Measurements from ENCODE around the gene RFTN1. TPM values are rescaled to one million over a fixed set of nuclear protein-coding genes. Genes with fewer than 3 reads are reported as not detected.

Gene RFTN1
- total and polyA plus RNA-seq, 10 of the 15 experiments (the other 5 are each of a cell fraction or from before 2014, with no cell fraction given), result 20.6 to 213 (median 147) TPM

- POLR2A ChIA-PET, result interaction anchor here (0.7 to 8.7 kb wide), 20 partner anchors 8 to 252 kb away, joined by 3 to 66 read pairs (median 4); partner anchors contain the start of gene DPH3
- SMC1A ChIA-PET (ENCODE audit: uncharacterized antibody, unreplicated experiment), result interaction anchor here (0.7 to 25.8 kb wide), 31 partner anchors 10 to 664 kb away, joined by 3 to 295 read pairs (median 6); partner anchors contain the start of genes DPH3 and OXNAD1
- RAD21 ChIA-PET (ENCODE audit: unreplicated experiment), result interaction anchor here (0.5 to 4.0 kb wide), 29 partner anchors 7 to 251 kb away, joined by 3 to 42 read pairs (median 7); partner anchors contain the start of genes DPH3 and OXNAD1
- Histone ChIP-seq H3K36me3 (ENCODE audit: control insufficient read depth in 2 of 2, insufficient read depth in 2 of 2, low read length in 1 of 2) (no peaks in the 10 kb centered on the region), H3K27ac (ENCODE audit: control insufficient read depth, insufficient read depth) (peak overlapping the region; percentile 92), H3K4me3 (peak overlapping the region; percentile 86), H3K4me1 (ENCODE audit: control insufficient read depth, insufficient read depth, low read length) (peaks cover 44% of the 10 kb centered on the region), H3K9ac (ENCODE audit: control insufficient read depth, insufficient read depth, low read length) (peak overlapping the region; percentile 99), H2AFZ (ENCODE audit: control insufficient read depth, low read depth, low read length) (no peak overlapping the region), H3K79me2 (ENCODE audit: control insufficient read depth, insufficient read depth, low read length) (peaks cover 60% of the 10 kb centered on the region), H4K20me1 (ENCODE audit: control insufficient read depth, insufficient read depth) (no peaks in the 10 kb centered on the region), H3K27me3 (replicated peaks in 1 of 2; ENCODE audit: control insufficient read depth in 2 of 2, insufficient read depth in 2 of 2, low read length in 1 of 2) (no peaks in the 10 kb centered on the region), H3K4me2 (ENCODE audit: control insufficient read depth, insufficient read depth) (peak overlapping the region; percentile 84), H3K9me3 (replicated peaks; ENCODE audit: control insufficient read depth, insufficient read depth, low read length) (peaks cover 8% of the 10 kb centered on the region; the same call in 2 of the 3 replicates)
- DNase-seq (ENCODE audit: low read depth, low spot score), result no peak
- 8% methylated on average over 11 of the region's 11 CpGs for WGBS (ENCODE audit: insufficient coverage, insufficient replicate concordance, low lambda C conversion rate, missing lambda C conversion rate)
- FAIRE-seq, result no peak
- BruUV-seq (replicated peaks), result no TSS peak
- in situ Hi-C loops (cut with MboI) (loop anchor here (5.0 to 25.0 kb wide), 3 partner anchors 144 to 1229 kb away; partner anchors contain the start of gene TBC1D5), intact Hi-C loops (cut with micrococcal nuclease; ENCODE audit: unreplicated experiment) (loop anchor here (1.0 to 10.0 kb wide), 4 partner anchors 34 to 1229 kb away; partner anchors contain the start of gene TBC1D5)
- ATAC-seq, result peak; percentile 11
- CTCF ChIA-PET, result interaction anchor here (0.6 to 2.7 kb wide), 18 partner anchors 12 to 1134 kb away, joined by 3 to 16 read pairs (median 5); no protein-coding TSS in a partner anchor
- TF ChIP-seq RB1 (IDR thresholded peaks at IDR 0.05; ENCODE audit: borderline replicate concordance) (no peak), MEF2B (IDR thresholded peaks at IDR 0.05; ENCODE audit: partially characterized antibody, poor library complexity, severe bottlenecking) (peak; percentile 29), STAT3 (IDR thresholded peaks at IDR 0.05; ENCODE audit: low read depth, low read length) (no peak), KDM1A (IDR thresholded peaks at IDR 0.05; ENCODE audit: borderline replicate concordance) (no peak), RUNX3 (IDR thresholded peaks at IDR 0.05; ENCODE audit: low read length) (no peak), EGR1 (IDR thresholded peaks at IDR 0.05; ENCODE audit: borderline replicate concordance in 1 of 2, low read depth in 2 of 2, low read length in 2 of 2) (no peak), JUNB (IDR thresholded peaks at IDR 0.05) (no peak), KLF5 (IDR thresholded peaks at IDR 0.05; ENCODE audit: partially characterized antibody) (no peak), TCF3 (IDR thresholded peaks at IDR 0.05; ENCODE audit: borderline replicate concordance, insufficient read depth, low read depth, low read length) (no peak), ZBED1 (IDR thresholded peaks at IDR 0.05; ENCODE audit: borderline replicate concordance) (no peak), NR2C2 (IDR thresholded peaks at IDR 0.05; ENCODE audit: borderline replicate concordance, control insufficient read depth, insufficient read length, low read depth) (no peak), SREBF2 (IDR thresholded peaks at IDR 0.05; ENCODE audit: low read length) (no peak), POLR2A (IDR thresholded peaks at IDR 0.05; ENCODE audit: low read depth, low read length) (no peak)
- TF ChIP-seq, protein P1, sequence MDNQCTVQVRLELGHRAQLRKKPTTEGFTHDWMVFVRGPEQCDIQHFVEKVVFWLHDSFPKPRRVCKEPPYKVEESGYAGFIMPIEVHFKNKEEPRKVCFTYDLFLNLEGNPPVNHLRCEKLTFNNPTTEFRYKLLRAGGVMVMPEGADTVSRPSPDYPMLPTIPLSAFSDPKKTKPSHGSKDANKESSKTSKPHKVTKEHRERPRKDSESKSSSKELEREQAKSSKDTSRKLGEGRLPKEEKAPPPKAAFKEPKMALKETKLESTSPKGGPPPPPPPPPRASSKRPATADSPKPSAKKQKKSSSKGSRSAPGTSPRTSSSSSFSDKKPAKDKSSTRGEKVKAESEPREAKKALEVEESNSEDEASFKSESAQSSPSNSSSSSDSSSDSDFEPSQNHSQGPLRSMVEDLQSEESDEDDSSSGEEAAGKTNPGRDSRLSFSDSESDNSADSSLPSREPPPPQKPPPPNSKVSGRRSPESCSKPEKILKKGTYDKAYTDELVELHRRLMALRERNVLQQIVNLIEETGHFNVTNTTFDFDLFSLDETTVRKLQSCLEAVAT (IDR thresholded peaks at IDR 0.05), result peak; percentile 19; the same call in 1 of the 2 replicates
- TF ChIP-seq, protein P2, sequence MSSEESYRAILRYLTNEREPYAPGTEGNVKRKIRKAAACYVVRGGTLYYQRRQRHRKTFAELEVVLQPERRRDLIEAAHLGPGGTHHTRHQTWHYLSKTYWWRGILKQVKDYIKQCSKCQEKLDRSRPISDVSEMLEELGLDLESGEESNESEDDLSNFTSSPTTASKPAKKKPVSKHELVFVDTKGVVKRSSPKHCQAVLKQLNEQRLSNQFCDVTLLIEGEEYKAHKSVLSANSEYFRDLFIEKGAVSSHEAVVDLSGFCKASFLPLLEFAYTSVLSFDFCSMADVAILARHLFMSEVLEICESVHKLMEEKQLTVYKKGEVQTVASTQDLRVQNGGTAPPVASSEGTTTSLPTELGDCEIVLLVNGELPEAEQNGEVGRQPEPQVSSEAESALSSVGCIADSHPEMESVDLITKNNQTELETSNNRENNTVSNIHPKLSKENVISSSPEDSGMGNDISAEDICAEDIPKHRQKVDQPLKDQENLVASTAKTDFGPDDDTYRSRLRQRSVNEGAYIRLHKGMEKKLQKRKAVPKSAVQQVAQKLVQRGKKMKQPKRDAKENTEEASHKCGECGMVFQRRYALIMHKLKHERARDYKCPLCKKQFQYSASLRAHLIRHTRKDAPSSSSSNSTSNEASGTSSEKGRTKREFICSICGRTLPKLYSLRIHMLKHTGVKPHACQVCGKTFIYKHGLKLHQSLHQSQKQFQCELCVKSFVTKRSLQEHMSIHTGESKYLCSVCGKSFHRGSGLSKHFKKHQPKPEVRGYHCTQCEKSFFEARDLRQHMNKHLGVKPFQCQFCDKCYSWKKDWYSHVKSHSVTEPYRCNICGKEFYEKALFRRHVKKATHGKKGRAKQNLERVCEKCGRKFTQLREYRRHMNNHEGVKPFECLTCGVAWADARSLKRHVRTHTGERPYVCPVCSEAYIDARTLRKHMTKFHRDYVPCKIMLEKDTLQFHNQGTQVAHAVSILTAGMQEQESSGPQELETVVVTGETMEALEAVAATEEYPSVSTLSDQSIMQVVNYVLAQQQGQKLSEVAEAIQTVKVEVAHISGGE (CRISPR knock-in tag; IDR thresholded peaks at IDR 0.05), result no peak
Measured at GRCh38 chr3:16515885-16516420, 2.5 kb upstream of the RFTN1 start.
